DND-41 (cell line): ENCODE results near the gene FAM236D.
"Not testable (repeated sequence)": the region's sequence is repeated elsewhere in the genome, so short reads cannot be mapped to it uniquely, and the experiment has no call there.

Experiments
- EZH2 ChIP-seq: IDR thresholded peaks from 3 replicates; pipeline ENCODE4 v1.6.1; 2012; ENCODE audit warnings: borderline replicate concordance, low read depth, mild to moderate bottlenecking, moderate library complexity, low read length, inconsistent platforms; ENCODE audit not compliant: severe bottlenecking
- TF ChIP-seq, protein P1 (sequence below): IDR thresholded peaks from 2 replicates; pipeline ENCODE4 v1.5.1; 2012; ENCODE audit warnings: borderline replicate concordance, low read length, moderate library complexity, mild to moderate bottlenecking; ENCODE audit not compliant: poor library complexity, severe bottlenecking; ENCODE audit errors: extremely low read depth

DNA sequence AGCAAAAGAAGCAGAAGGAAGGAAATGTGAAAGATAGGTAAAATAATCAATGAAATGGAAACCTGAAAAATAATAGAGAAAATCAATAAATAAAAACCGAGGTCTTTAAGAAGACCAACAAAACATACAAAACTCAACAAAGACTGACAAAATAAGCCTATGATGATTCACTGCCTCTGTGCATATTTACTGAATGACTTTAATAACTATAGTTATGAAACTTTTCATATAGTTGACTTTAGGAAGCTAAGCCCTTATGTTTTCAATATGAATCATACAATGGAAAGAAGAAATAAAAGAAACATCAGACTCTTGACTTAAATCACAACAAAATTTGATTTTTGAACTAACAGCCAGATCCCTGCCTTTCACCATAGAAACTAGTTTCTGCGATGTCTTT is 29.5 kb upstream of the FAM236D start:
- TF ChIP-seq, protein P1, sequence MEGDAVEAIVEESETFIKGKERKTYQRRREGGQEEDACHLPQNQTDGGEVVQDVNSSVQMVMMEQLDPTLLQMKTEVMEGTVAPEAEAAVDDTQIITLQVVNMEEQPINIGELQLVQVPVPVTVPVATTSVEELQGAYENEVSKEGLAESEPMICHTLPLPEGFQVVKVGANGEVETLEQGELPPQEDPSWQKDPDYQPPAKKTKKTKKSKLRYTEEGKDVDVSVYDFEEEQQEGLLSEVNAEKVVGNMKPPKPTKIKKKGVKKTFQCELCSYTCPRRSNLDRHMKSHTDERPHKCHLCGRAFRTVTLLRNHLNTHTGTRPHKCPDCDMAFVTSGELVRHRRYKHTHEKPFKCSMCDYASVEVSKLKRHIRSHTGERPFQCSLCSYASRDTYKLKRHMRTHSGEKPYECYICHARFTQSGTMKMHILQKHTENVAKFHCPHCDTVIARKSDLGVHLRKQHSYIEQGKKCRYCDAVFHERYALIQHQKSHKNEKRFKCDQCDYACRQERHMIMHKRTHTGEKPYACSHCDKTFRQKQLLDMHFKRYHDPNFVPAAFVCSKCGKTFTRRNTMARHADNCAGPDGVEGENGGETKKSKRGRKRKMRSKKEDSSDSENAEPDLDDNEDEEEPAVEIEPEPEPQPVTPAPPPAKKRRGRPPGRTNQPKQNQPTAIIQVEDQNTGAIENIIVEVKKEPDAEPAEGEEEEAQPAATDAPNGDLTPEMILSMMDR: not testable (repeated sequence)
- TF ChIP-seq EZH2: not testable (repeated sequence)
